Neutrophil (primary cell): ENCODE data around the gene PROCA1.

Source experiments
- H3K27ac ChIP-seq: fragments of 200-600 bp; sonication (generic); 2 replicates; pipeline ENCODE4 v1.5.1; 2016; ENCODE audit warnings: mild to moderate bottlenecking, moderate library complexity
- H3K27me3 ChIP-seq: fragments of 200-600 bp; sonication (generic); 2 replicates; pipeline ENCODE4 v1.6.0; 2016; ENCODE audit warnings: mild to moderate bottlenecking
- H3K36me3 ChIP-seq: fragments of 200-600 bp; sonication (generic); 2 replicates; pipeline ENCODE4 v1.5.1; 2017
- H3K4me1 ChIP-seq, 2 experiments: fragments of 200-600 bp in 1 of 2; sonication (generic) in 1 of 2; 1 replicate in 1 of 2; 2 replicates in 1 of 2; pipeline versions ENCODE4 v1.5.1 to v1.6.1; 2013 to 2016; ENCODE audit warnings: low read depth in 1 of 2, low read length in 1 of 2, mild to moderate bottlenecking in 1 of 2, moderate library complexity in 1 of 2; ENCODE audit not compliant: control insufficient read depth in 1 of 2, insufficient read depth in 1 of 2
- H3K4me3 ChIP-seq, 2 experiments: fragments of 200-600 bp in 1 of 2; sonication (generic) in 1 of 2; 1 replicate in 1 of 2; 2 replicates in 1 of 2; pipeline ENCODE4 v1.5.1; 2013 to 2016; ENCODE audit warnings: low read depth in 1 of 2, low read length in 1 of 2, mild to moderate bottlenecking in 1 of 2, moderate library complexity in 1 of 2
- H3K9me3 ChIP-seq: fragments of 200-600 bp; sonication (generic); 2 replicates; pipeline ENCODE4 v1.5.1; 2016
- CTCF ChIP-seq: fragments of 200-600 bp; sonication (generic); IDR thresholded peaks from 2 replicates; pipeline ENCODE4 v1.5.1; 2016; ENCODE audit warnings: antibody characterized with exemption

PROCA1 gene

DNA sequence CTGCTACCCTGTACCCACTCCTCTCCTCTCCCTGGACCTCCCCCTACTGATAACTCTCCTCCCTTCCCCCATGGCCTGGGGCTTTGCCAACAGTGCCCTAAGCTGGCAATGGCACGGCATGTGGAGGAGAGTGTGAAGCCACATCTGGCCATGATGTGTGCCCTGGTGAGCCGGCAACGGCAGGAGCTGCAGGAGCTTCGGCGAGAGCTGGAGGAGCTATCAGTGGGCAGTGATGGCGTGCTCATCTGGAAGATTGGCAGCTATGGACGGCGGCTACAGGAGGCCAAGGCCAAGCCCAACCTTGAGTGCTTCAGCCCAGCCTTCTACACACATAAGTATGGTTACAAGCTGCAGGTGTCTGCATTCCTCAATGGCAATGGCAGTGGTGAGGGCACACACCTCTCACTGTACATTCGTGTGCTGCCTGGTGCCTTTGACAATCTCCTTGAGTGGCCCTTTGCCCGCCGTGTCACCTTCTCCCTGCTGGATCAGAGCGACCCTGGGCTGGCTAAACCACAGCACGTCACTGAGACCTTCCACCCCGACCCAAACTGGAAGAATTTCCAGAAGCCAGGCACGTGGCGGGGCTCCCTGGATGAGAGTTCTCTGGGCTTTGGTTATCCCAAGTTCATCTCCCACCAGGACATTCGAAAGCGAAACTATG is 37.3 kb upstream of the PROCA1 start:
- no peaks in the 10 kb centered on the region for H3K9me3 ChIP-seq
- peaks cover 36% of the 10 kb centered on the region for H3K27me3 ChIP-seq
- H3K36me3 ChIP-seq, result no peaks in the 10 kb centered on the region
- TF ChIP-seq CTCF, result no peak
- peaks cover 10 to 25% of the 10 kb centered on the region in 2 experiments for H3K4me1 ChIP-seq
- H3K27ac ChIP-seq, result no peak overlapping the region
- no peak overlapping the region for H3K4me3 ChIP-seq

GRCh38 chr17:28747801-28748750 is 36.4 kb upstream of the PROCA1 start:
- TF ChIP-seq CTCF, result no peak
- Histone ChIP-seq H3K27me3 (peaks cover 41% of the 10 kb centered on the region), H3K36me3 (no peaks in the 10 kb centered on the region), H3K9me3 (no peaks in the 10 kb centered on the region), H3K27ac (no peak overlapping the region), H3K4me3 (no peak overlapping the region), H3K4me1 (peaks cover 15 to 32% of the 10 kb centered on the region in 2 experiments)

DNA sequence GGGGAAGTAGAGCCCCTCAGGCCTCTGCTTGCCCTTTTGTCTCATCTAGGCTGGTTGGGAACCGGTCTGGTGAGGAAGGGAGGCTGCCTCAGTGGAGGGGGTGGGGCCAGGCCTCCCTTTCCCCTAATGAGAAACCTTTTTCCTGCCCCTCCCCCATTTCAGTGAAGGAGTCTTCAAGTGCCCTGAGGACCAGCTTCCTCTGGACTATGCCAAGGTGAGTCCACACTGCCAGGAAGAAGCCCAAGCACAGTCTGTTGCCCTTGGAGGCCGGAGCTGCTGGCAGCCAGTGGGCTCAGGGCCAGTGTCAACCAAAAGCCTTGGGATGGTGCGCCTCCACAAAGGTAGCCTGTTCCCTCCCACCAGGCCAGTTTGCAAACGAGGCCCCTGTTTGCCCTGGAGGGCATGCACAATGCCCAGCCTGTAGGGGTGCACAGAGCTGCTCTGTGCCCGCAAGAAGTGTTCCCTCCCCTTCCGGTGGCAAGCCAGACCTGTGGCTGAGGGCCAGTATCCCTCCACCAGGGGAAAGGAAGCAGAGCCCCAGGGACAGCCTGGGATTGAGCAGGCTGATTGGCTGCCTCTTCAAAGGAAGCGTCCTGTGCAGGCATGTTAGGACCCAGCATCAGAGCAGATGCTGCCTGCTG is 35.5 kb upstream of the PROCA1 start:
- Histone ChIP-seq H3K27me3 (peaks cover 48% of the 10 kb centered on the region), H3K27ac (no peak overlapping the region), H3K4me3 (no peak overlapping the region), H3K4me1 (peaks cover 18 to 33% of the 10 kb centered on the region in 2 experiments), H3K36me3 (no peaks in the 10 kb centered on the region), H3K9me3 (no peaks in the 10 kb centered on the region)
- no peak for TF ChIP-seq CTCF

DNA sequence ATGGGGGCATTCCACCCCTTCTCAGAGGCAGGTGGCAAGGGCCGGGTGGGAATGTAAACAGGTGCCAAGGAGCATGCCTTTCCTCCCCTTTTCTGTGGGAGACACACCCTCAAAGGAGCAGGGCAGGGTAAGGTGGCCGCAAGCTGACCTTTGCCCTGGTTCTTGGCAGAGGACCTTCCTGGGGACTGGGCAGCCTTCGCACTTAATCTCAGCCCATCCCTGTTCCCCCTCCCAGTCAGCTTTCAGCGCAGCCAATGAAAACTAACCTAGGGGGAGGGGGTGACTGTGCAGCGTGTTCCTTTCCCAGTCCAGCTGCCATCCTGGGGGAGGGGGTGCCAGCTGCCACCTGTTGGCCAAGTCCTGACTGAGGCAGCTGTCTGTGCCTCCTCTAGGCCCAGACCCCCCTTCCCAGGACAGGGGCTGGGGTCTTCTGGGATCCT is 34.9 kb upstream of the PROCA1 start:
- Histone ChIP-seq H3K9me3 (no peaks in the 10 kb centered on the region), H3K36me3 (no peaks in the 10 kb centered on the region), H3K27me3 (peaks cover 48% of the 10 kb centered on the region), H3K4me1 (peaks cover 21 to 38% of the 10 kb centered on the region in 2 experiments), H3K27ac (no peak overlapping the region), H3K4me3 (no peak overlapping the region)
- no peak for TF ChIP-seq CTCF

DNA sequence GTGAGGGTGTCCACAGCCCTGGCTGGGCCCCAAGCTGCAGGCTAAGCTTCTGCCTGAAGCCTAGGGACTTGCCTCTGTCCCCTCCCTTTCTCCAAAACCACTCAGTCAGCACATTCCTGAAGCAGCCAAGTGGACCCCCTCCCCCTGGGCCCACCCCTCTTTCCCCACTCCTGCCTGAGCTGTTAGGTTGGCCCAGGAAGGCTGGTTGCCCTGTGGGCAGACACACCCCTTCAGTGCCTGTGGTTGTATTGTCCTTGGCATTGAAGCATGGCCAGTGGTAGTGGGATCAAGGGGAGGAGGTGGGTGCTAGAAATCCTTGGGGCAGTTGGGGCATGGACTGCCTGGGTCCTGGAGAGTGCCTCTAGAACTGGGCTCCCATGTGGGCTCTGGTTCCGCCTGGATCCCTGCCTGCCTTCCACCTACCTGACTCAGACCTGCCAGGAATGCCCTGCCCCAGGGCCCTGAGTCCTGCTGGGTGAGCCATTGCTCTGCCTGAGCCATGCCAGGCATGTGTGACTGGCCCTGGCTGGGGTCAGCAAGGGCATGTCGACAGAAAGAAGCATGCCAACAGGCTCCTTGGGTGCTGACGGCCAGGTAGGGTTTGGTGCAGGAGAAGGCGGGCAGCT is 34.2 kb upstream of the PROCA1 start:
- H3K4me1 ChIP-seq, result peaks cover 27 to 45% of the 10 kb centered on the region in 2 experiments
- no peaks in the 10 kb centered on the region for H3K36me3 ChIP-seq
- H3K9me3 ChIP-seq, result no peaks in the 10 kb centered on the region
- TF ChIP-seq CTCF, result no peak
- peaks cover 51% of the 10 kb centered on the region for H3K27me3 ChIP-seq
- no peak overlapping the region for H3K4me3 ChIP-seq
- no peak overlapping the region for H3K27ac ChIP-seq
